SK-N-SH (cell line): ENCODE data around the gene EPB41L2. TPM values are rescaled to one million over a fixed set of nuclear protein-coding genes. Genes with fewer than 3 reads are reported as not detected.
"Not testable (repeated sequence)": the region's sequence is repeated elsewhere in the genome, so short reads cannot be mapped to it uniquely, and the experiment has no call there.

Experiments used
- CTCF ChIA-PET: fragments of 300-600, 350-600 bp; formaldehyde crosslinking; extraction: SDS; loops from one replicate; lab custom pipeline; 2021; lab: Yijun Ruan, JAX
- POLR2A ChIA-PET: fragments of 350-600 bp; sonication (Branson Sonifier 250); formaldehyde crosslinking; extraction: SDS; loops from one replicate; lab custom pipeline; 2020; ENCODE audit warnings: antibody characterized with exemption, inconsistent platforms; lab: Yijun Ruan, JAX
- DNase-seq: peaks from one replicate; pipeline ENCODE4 v3.0.0; 2012
- H2AFZ ChIP-seq: fragments of 200-600 bp; sonication (generic); 2 replicates; pipeline ENCODE4 v1.8.1; 2016; ENCODE audit warnings: antibody characterized with exemption, mild to moderate bottlenecking, low read depth
- H3F3A ChIP-seq: fragments of 200-600 bp; sonication (generic); replicated peaks from 2 replicates; pipeline ENCODE3; 2016; ENCODE audit warnings: antibody characterized with exemption, mild to moderate bottlenecking; ENCODE audit not compliant: insufficient read depth
- H3K27ac ChIP-seq, 2 experiments: fragments of 200-500 bp in 1 of 2; fragments of 200-600 bp in 1 of 2; sonication (Bioruptor generic) in 1 of 2; sonication (generic), shearing (Covaris generic) in 1 of 2; 2 replicates each; pipeline versions ENCODE4 v1.5.1 to v1.6.1; 2014 to 2016; ENCODE audit warnings: low read depth in 2 of 2, inconsistent platforms in 1 of 2, low read length in 1 of 2, mild to moderate bottlenecking in 1 of 2, mixed read lengths in 1 of 2
- H3K27me3 ChIP-seq: fragments of 200-600 bp; sonication (generic), shearing (Covaris generic); 2 replicates; pipeline ENCODE4 v1.6.1; 2016; ENCODE audit warnings: mixed run types; ENCODE audit not compliant: insufficient read depth
- H3K36me3 ChIP-seq, 2 experiments: fragments of 200-500 bp in 1 of 2; fragments of 200-600 bp in 1 of 2; sonication (Bioruptor generic) in 1 of 2; sonication (generic) in 1 of 2; replicated peaks in 1 of 2; 2 replicates each; pipeline versions ENCODE3 to v1.5.1; 2014 to 2016; ENCODE audit warnings: low read length in 1 of 2, mild to moderate bottlenecking in 1 of 2; ENCODE audit not compliant: insufficient read depth in 2 of 2, control insufficient read depth in 1 of 2
- H3K4me1 ChIP-seq, 2 experiments: fragments of 200-500 bp in 1 of 2; fragments of 200-600 bp in 1 of 2; sonication (Bioruptor generic) in 1 of 2; sonication (generic), shearing (Covaris generic) in 1 of 2; 2 replicates each; pipeline versions ENCODE4 v1.5.1 to v1.6.1; 2014 to 2016; ENCODE audit warnings: low read depth in 1 of 2, low read length in 1 of 2, mixed run types in 1 of 2; ENCODE audit not compliant: insufficient read depth in 2 of 2, control insufficient read depth in 1 of 2
- H3K4me2 ChIP-seq: fragments of 200-600 bp; sonication (generic), shearing (Covaris generic); 2 replicates; pipeline ENCODE4 v1.6.1; 2017; ENCODE audit warnings: mixed run types
- H3K4me3 ChIP-seq, 2 experiments: fragments of 200-500 bp in 1 of 2; fragments of 200-600 bp in 1 of 2; sonication (Bioruptor generic) in 1 of 2; sonication (generic), shearing (Covaris generic) in 1 of 2; 2 replicates each; pipeline versions ENCODE4 v1.5.1 to v1.8.1; 2014 to 2016; ENCODE audit warnings: low read depth in 2 of 2, inconsistent platforms in 1 of 2, low read length in 1 of 2, mild to moderate bottlenecking in 1 of 2, mixed read lengths in 1 of 2, moderate library complexity in 1 of 2
- H3K79me2 ChIP-seq: fragments of 200-600 bp; sonication (generic); 2 replicates; pipeline ENCODE4 v1.8.1; 2017; ENCODE audit warnings: mild to moderate bottlenecking; ENCODE audit not compliant: insufficient read depth
- H3K9ac ChIP-seq: fragments of 200-600 bp; sonication (generic); 2 replicates; pipeline ENCODE4 v1.6.1; 2017; ENCODE audit warnings: mixed run types
- H3K9me2 ChIP-seq: fragments of 200-600 bp; sonication (generic); 2 replicates; pipeline ENCODE4 v1.6.1; 2017; ENCODE audit warnings: mixed run types
- H3K9me3 ChIP-seq: fragments of 200-600 bp; sonication (generic); 2 replicates; pipeline ENCODE4 v1.6.1; 2017; ENCODE audit warnings: mixed run types, mild to moderate bottlenecking, moderate library complexity
- H4K20me1 ChIP-seq: fragments of 200-600 bp; sonication (generic); 2 replicates; pipeline ENCODE4 v1.6.1; 2017; ENCODE audit warnings: mild to moderate bottlenecking, mixed run types; ENCODE audit not compliant: insufficient read depth
- GABPA ChIP-seq: IDR thresholded peaks from 2 replicates; pipeline ENCODE4 v1.4.0; 2012; ENCODE audit warnings: low read depth, mild to moderate bottlenecking
- GATA2 ChIP-seq: sonication (generic); formaldehyde crosslinking; IDR thresholded peaks from 2 replicates; pipeline ENCODE4 v1.5.0; 2020; ENCODE audit warnings: mild to moderate bottlenecking, missing genetic modification reagents
- JUND ChIP-seq: IDR thresholded peaks from 2 replicates; pipeline ENCODE4 v1.4.0; 2012
- MXI1 ChIP-seq: IDR thresholded peaks from 2 replicates; pipeline ENCODE4 v1.6.1; 2012; ENCODE audit warnings: mild to moderate bottlenecking, low read depth, low read length, improper control_type of control experiment
- NFIC ChIP-seq: IDR thresholded peaks from 2 replicates; pipeline ENCODE4 v1.4.0; 2012; ENCODE audit warnings: borderline replicate concordance
- SIN3A ChIP-seq: IDR thresholded peaks from 2 replicates; pipeline ENCODE4 v1.6.1; 2012; ENCODE audit warnings: low read depth, mild to moderate bottlenecking, low read length, moderate library complexity, borderline replicate concordance
- SMC3 ChIP-seq: IDR thresholded peaks from 2 replicates; pipeline ENCODE4 v1.6.1; 2012; ENCODE audit warnings: low read depth, low read length, improper control_type of control experiment
- TCF12 ChIP-seq: IDR thresholded peaks from 2 replicates; pipeline ENCODE4 v1.4.0; 2012
- TEAD4 ChIP-seq: IDR thresholded peaks from 2 replicates; pipeline ENCODE4 v1.4.0; 2012; ENCODE audit warnings: mild to moderate bottlenecking, borderline replicate concordance; ENCODE audit not compliant: insufficient read depth
- WGBS: methylation state at CpG from one replicate; pipeline ENCODE4 v1.1.6; 2017; ENCODE audit warnings: low lambda C conversion rate; 5-methylcytosine and 5-hydroxymethylcytosine counted together
- polyA plus RNA-seq, 3 experiments: library from polyadenylated mRNA; depleted of rRNA; stranded (reverse); fragments of >200 nt; gene quantifications; 2 replicates each; pipeline ENCODE4 v1.2.3, GENCODE V29; 2012
- TF ChIP-seq, protein P1 (sequence below): fragments of 150-350 bp; IDR thresholded peaks from 2 replicates; pipeline ENCODE4 v1.6.1; 2016; ENCODE audit warnings: mild to moderate bottlenecking, low read depth, low read length
- TF ChIP-seq, protein P2 (sequence below): IDR thresholded peaks from 2 replicates; pipeline ENCODE4 v1.4.0; 2012; ENCODE audit warnings: low read depth
- TF ChIP-seq, protein P3 (sequence below): IDR thresholded peaks from 2 replicates; pipeline ENCODE4 v1.6.1; 2012; ENCODE audit warnings: mild to moderate bottlenecking, low read depth, low read length, moderate library complexity
- TF ChIP-seq, protein P4 (sequence below): fragments of 150-350 bp; IDR thresholded peaks from 2 replicates; pipeline ENCODE4 v1.6.1; 2017; ENCODE audit warnings: antibody characterized with exemption, low read length, low read depth, borderline replicate concordance

EPB41L2 gene
- polyA plus RNA-seq, 1 of the 3 experiments (the other 2 are of a cell fraction): 1.4 TPM

DNA sequence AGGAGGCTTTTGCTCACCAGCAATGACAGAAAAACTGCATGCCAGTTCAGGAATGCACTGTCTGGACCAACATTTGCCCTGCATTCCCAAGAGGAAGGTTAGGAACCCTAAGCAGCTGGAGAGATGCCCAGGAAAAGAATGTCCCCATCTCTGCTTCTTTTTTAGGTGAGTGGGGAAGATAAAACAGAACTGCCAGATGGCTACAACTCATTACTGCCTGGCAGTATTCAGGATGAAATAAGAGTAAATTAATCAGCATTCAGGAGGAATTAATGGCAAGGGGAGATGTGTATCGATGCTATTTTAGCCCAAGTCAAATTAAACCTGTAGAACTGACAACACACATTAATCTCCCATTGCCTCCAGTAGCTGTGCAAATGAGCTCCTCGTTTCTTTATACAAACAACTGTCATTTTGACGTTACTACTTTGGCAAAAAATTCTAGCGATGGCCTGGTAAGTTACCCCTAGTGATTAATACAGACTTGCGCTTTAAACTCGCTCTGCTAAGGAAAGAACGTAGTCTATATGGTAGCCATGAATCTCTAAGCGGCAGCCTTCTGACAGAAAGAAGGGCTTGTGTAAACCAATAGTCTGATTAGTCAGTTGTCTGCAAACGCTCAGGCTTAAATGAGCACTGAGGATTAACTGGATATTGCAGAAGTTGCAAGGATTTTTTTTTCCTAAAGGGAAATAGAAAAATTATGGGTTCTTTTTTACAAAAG lies 252.6 kb downstream of the EPB41L2 start (continued):
- TF ChIP-seq TCF12: peak; percentile 95

DNA sequence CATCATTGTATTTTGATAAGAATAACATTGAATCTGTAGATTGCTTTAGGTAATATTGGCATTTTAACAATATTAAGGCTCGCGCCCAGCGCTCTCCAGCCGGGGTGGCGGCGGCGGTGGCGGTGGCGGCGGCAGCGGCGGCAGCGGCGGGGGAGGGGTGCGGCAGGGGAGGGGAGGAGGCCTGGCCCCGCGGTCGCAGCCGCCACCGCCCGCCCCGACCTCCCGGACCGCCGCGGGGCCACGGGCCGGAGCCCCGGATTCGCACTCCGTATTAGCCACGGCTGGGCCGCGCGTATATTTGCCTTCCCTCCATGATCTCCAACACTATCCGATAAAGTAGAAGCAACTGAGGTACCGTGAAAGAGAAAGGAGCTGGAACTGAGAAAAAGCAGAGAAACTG lies 261.7 kb downstream of the EPB41L2 start:
- H3K4me1 ChIP-seq, H3K4me3 ChIP-seq, H3K9me3 ChIP-seq, H3K4me2 ChIP-seq, H3K36me3 ChIP-seq, H3K9ac ChIP-seq, DNase-seq, H3K27ac ChIP-seq, H4K20me1 ChIP-seq, H3K27me3 ChIP-seq, H3K79me2 ChIP-seq, H2AFZ ChIP-seq, POLR2A ChIA-PET, CTCF ChIA-PET, H3K9me2 ChIP-seq: not testable (repeated sequence)
- peaks cover 11% of the 10 kb centered on the region for H3F3A ChIP-seq
- WGBS: 93% methylated on average over 29 of the region's 37 CpGs

DNA sequence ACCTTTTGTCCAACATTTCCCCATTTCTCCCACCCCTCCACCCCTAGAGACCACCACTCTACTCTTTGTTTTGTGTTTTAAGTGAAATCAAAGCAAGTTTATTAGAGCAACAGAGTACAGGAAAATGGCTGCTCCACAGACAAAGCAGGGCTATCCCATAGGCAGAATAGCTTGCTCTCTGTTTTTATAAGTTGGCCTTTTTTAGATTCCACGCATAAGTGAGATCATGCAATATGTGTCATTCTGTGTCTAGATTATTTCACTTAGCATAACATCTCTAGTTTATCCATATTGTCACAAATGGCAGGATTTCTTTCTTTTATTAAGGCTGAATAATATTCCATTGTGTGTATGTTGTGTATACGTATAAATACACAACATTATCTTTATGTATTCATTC lies 266.0 kb downstream of the EPB41L2 start:
- no peak for DNase-seq
- no peaks in the 10 kb centered on the region for H4K20me1 ChIP-seq
- H3K27me3 ChIP-seq: no peaks in the 10 kb centered on the region
- no peak overlapping the region for H3K9ac ChIP-seq
- peaks cover 24% of the 10 kb centered on the region for H3F3A ChIP-seq
- H3K9me2 ChIP-seq: no peaks in the 10 kb centered on the region
- TF ChIP-seq, protein P1, sequence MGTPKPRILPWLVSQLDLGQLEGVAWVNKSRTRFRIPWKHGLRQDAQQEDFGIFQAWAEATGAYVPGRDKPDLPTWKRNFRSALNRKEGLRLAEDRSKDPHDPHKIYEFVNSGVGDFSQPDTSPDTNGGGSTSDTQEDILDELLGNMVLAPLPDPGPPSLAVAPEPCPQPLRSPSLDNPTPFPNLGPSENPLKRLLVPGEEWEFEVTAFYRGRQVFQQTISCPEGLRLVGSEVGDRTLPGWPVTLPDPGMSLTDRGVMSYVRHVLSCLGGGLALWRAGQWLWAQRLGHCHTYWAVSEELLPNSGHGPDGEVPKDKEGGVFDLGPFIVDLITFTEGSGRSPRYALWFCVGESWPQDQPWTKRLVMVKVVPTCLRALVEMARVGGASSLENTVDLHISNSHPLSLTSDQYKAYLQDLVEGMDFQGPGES: no peak
- TF ChIP-seq, protein P2, sequence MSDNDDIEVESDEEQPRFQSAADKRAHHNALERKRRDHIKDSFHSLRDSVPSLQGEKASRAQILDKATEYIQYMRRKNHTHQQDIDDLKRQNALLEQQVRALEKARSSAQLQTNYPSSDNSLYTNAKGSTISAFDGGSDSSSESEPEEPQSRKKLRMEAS: no peak
- no peak overlapping the region for H2AFZ ChIP-seq
- H3K4me3 ChIP-seq: no peak overlapping the region
- H3K4me2 ChIP-seq: no peak overlapping the region
- ChIA-PET POLR2A (no interaction called here), CTCF (interaction anchor here (0.6 kb wide), 1 partner anchor 15 kb away, joined by 3 read pairs; no protein-coding TSS in a partner anchor)
- H3K9me3 ChIP-seq: peaks cover 6% of the 10 kb centered on the region; the same call in 1 of the 2 replicates
- H3K36me3 ChIP-seq: no peaks in the 10 kb centered on the region
- H3K27ac ChIP-seq: peak overlapping the region in 1 of 2 experiments; percentile 64; a peak in 3 of 4 replicates
- H3K79me2 ChIP-seq: no peaks in the 10 kb centered on the region
- peaks cover 0 to 9% of the 10 kb centered on the region in 2 experiments; a peak in 1 of 4 replicates for H3K4me1 ChIP-seq
- WGBS: 51% methylated on average over 2 of the region's 2 CpGs

DNA sequence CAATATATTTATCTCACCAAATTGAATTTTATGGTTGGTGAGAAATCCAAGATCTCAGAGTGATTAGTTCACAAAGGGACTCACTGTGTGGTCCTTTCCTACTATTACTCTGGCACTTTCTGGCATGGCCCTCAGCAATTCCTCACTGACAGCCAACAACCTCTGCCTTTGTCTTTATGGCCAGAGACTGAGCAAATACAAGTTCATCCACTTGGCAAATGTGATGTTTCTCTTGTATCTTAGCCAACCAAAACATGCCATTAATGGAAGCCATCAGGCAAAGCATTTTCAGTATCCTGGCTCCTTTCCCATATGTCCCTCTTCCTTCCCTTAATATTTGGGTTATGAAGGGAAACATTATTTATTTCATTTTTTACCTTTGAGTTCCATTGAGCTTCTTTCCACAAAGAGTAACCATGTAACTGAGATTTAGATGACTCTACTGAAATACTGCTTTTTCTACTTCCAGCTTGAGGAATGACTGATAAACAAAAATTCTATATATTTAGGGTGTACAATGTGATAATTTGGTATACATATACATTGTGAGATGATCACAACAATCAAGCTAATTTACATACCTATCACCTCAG lies 266.6 kb downstream of the EPB41L2 start:
- Histone ChIP-seq H3K9me2 (no peaks in the 10 kb centered on the region), H3F3A (peaks cover 24% of the 10 kb centered on the region), H3K4me1 (peaks cover 0 to 9% of the 10 kb centered on the region in 2 experiments; a peak in 1 of 4 replicates), H4K20me1 (no peaks in the 10 kb centered on the region), H3K4me2 (peak overlapping the region; percentile 58), H3K27me3 (no peaks in the 10 kb centered on the region), H3K27ac (peak overlapping the region in 1 of 2 experiments; percentile 64; a peak in 3 of 4 replicates), H2AFZ (no peak overlapping the region), H3K9ac (no peak overlapping the region), H3K9me3 (peaks cover 6% of the 10 kb centered on the region; the same call in 1 of the 2 replicates), H3K36me3 (no peaks in the 10 kb centered on the region), H3K4me3 (no peak overlapping the region), H3K79me2 (no peaks in the 10 kb centered on the region)
- ChIA-PET CTCF (no interaction called here), POLR2A (no interaction called here)
- DNase-seq: peak; percentile 7
- TF ChIP-seq SMC3: no peak
- TF ChIP-seq, protein P3, sequence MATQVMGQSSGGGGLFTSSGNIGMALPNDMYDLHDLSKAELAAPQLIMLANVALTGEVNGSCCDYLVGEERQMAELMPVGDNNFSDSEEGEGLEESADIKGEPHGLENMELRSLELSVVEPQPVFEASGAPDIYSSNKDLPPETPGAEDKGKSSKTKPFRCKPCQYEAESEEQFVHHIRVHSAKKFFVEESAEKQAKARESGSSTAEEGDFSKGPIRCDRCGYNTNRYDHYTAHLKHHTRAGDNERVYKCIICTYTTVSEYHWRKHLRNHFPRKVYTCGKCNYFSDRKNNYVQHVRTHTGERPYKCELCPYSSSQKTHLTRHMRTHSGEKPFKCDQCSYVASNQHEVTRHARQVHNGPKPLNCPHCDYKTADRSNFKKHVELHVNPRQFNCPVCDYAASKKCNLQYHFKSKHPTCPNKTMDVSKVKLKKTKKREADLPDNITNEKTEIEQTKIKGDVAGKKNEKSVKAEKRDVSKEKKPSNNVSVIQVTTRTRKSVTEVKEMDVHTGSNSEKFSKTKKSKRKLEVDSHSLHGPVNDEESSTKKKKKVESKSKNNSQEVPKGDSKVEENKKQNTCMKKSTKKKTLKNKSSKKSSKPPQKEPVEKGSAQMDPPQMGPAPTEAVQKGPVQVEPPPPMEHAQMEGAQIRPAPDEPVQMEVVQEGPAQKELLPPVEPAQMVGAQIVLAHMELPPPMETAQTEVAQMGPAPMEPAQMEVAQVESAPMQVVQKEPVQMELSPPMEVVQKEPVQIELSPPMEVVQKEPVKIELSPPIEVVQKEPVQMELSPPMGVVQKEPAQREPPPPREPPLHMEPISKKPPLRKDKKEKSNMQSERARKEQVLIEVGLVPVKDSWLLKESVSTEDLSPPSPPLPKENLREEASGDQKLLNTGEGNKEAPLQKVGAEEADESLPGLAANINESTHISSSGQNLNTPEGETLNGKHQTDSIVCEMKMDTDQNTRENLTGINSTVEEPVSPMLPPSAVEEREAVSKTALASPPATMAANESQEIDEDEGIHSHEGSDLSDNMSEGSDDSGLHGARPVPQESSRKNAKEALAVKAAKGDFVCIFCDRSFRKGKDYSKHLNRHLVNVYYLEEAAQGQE: peak; percentile 68
- TF ChIP-seq, protein P4, sequence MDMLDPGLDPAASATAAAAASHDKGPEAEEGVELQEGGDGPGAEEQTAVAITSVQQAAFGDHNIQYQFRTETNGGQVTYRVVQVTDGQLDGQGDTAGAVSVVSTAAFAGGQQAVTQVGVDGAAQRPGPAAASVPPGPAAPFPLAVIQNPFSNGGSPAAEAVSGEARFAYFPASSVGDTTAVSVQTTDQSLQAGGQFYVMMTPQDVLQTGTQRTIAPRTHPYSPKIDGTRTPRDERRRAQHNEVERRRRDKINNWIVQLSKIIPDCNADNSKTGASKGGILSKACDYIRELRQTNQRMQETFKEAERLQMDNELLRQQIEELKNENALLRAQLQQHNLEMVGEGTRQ: no peak
- peak; percentile 80; the same call in 1 of the 2 replicates for TF ChIP-seq SIN3A
- no peak for TF ChIP-seq MXI1
- peak; percentile 93 for TF ChIP-seq JUND
- TF ChIP-seq NFIC: peak; percentile 100
- peak; percentile 97 for TF ChIP-seq TEAD4
- no peak for TF ChIP-seq GABPA
- TF ChIP-seq GATA2 (CRISPR knock-in tag): no peak
